AG04450 (cell line): ENCODE results near the gene PRRC2C. TPM values are rescaled to one million over a fixed set of nuclear protein-coding genes. Genes with fewer than 3 reads are reported as not detected.
A peak's percentile ranks its signal among the peaks of the same experiment; 100 is the strongest.
"Not testable (repeated sequence)": the region's sequence is repeated elsewhere in the genome, so short reads cannot be mapped to it uniquely, and the experiment has no call there.

Experiments
- CTCF ChIA-PET: fragments of 300-600, 350-600 bp; formaldehyde crosslinking; extraction: SDS; loops from one replicate; lab custom pipeline; 2022; ENCODE audit warnings: antibody characterized with exemption, inconsistent platforms; lab: Charles Lee
- POLR2A ChIA-PET: fragments of 350-600 bp; formaldehyde crosslinking; extraction: SDS; loops from one replicate; lab custom pipeline; 2021; ENCODE audit warnings: antibody characterized with exemption, inconsistent platforms; lab: Yijun Ruan, JAX
- DNase-seq: peaks from one replicate; pipeline ENCODE4 v3.0.0-alpha.2; 2011; ENCODE audit warnings: low read depth, low spot score
- H3K27ac ChIP-seq: one replicate; pipeline ENCODE4 v1.5.1; 2012; ENCODE audit warnings: low read depth, low read length, control low read depth
- H3K27me3 ChIP-seq: one replicate; pipeline ENCODE4 v1.6.0; 2012; ENCODE audit warnings: low read length; ENCODE audit not compliant: control insufficient read depth, insufficient read depth
- H3K4me3 ChIP-seq: 2 replicates; pipeline ENCODE4 v1.5.1; 2011; ENCODE audit warnings: mild to moderate bottlenecking, low read depth, low read length, control low read depth
- H3K9me3 ChIP-seq: 2 replicates; pipeline ENCODE4 v1.5.1; 2012; ENCODE audit warnings: low read length; ENCODE audit not compliant: control insufficient read depth, insufficient read depth
- CTCF ChIP-seq: IDR thresholded peaks from 2 replicates; pipeline ENCODE4 v1.5.1; 2011; ENCODE audit warnings: low read depth, low read length, control low read depth, inconsistent platforms
- polyA minus RNA-seq: library from RNA; depleted of rRNA, polyadenylated mRNA; stranded (reverse); fragments of >200 nt; gene quantifications from 2 replicates; pipeline ENCODE4 v1.2.3, GENCODE V29; 2011; rRNA and poly(A)+ RNA removed
- polyA plus RNA-seq: library from polyadenylated mRNA; depleted of rRNA; stranded (reverse); fragments of >200 nt; gene quantifications from 2 replicates; pipeline ENCODE4 v1.2.3, GENCODE V29; 2011; rRNA removed

The PRRC2C gene
- polyA plus RNA-seq (66.4 and 80.0 TPM in 2 replicates), polyA minus RNA-seq (131 and 142 TPM in 2 replicates)

- Histone ChIP-seq H3K27ac (peak within 1 kb of the TSS; percentile 100), H3K4me3 (peak within 1 kb of the TSS; percentile 96), H3K27me3 (no peaks in the 10 kb centered on the region), H3K9me3 (peaks cover 3% of the 10 kb centered on the region; the same call in 1 of the 2 replicates)
- ChIA-PET CTCF (interaction anchor here (0.6 to 2.8 kb wide), 26 partner anchors 8 to 500 kb away, joined by 3 to 20 read pairs (median 6); partner anchors contain the start of gene FMO4), POLR2A (interaction anchor here (0.6 to 0.9 kb wide), 2 partner anchors 27 to 230 kb away, joined by 3 read pairs; no protein-coding TSS in a partner anchor)
- DNase-seq = peak; percentile 97
- TF ChIP-seq CTCF = peak; percentile 78
Observed at GRCh38 chr1:171485375-171486047, at the start of gene PRRC2C. Gene PRRC2C, plus strand, starts transcription at chr1:171485530. Its CDS starts 26,559 bp downstream, at chr1:171512089.

- Histone ChIP-seq H3K27me3 (no peaks in the 10 kb centered on the region), H3K9me3 (no peaks in the 10 kb centered on the region), H3K27ac (peak overlapping the region; percentile 11), H3K4me3 (no peak overlapping the region)
- peak; percentile 92 for DNase-seq
- CTCF ChIA-PET = no interaction called here
- POLR2A ChIA-PET = interaction anchor here (0.6 kb wide), 1 partner anchor 853 kb away, joined by 3 read pairs; no protein-coding TSS in a partner anchor
- TF ChIP-seq CTCF = no peak
Observed at GRCh38 chr1:171438441-171438840, 46.9 kb upstream of the PRRC2C start.

- H3K4me3 ChIP-seq, H3K27me3 ChIP-seq, DNase-seq, POLR2A ChIA-PET, H3K27ac ChIP-seq, H3K9me3 ChIP-seq: not testable (repeated sequence)
- CTCF ChIA-PET = interaction anchor here (0.6 to 1.6 kb wide), 3 partner anchors 183 to 359 kb away, joined by 3 read pairs; no protein-coding TSS in a partner anchor
Observed at GRCh38 chr1:171440201-171440600, 45.1 kb upstream of the PRRC2C start.

GRCh38 chr1:171441278-171441895 lies 43.9 kb upstream of the PRRC2C start:
- H3K27me3 ChIP-seq, H3K27ac ChIP-seq, H3K9me3 ChIP-seq, H3K4me3 ChIP-seq, POLR2A ChIA-PET: not testable (repeated sequence)
- CTCF ChIA-PET = interaction anchor here (1.0 kb wide), 1 partner anchor 50 kb away, joined by 3 read pairs; no protein-coding TSS in a partner anchor
- DNase-seq = peak; percentile 43

- Histone ChIP-seq H3K4me3 (no peak overlapping the region), H3K9me3 (no peaks in the 10 kb centered on the region), H3K27me3 (no peaks in the 10 kb centered on the region), H3K27ac (no peak overlapping the region)
- ChIA-PET CTCF (interaction anchor here (0.5 kb wide), 1 partner anchor 37 kb away, joined by 3 read pairs; no protein-coding TSS in a partner anchor), POLR2A (no interaction called here)
- DNase-seq = no peak
- no peak for TF ChIP-seq CTCF
Observed at GRCh38 chr1:171446386-171446785, 38.9 kb upstream of the PRRC2C start.

- TF ChIP-seq CTCF = no peak
- no peak for DNase-seq
- POLR2A ChIA-PET = no interaction called here
Observed at GRCh38 chr1:171455967-171456366, 29.4 kb upstream of the PRRC2C start.

More at GRCh38 chr1:171455967-171456366, 29.4 kb upstream of the PRRC2C start:
- Histone ChIP-seq H3K27me3 (no peaks in the 10 kb centered on the region), H3K27ac (no peak overlapping the region), H3K9me3 (no peaks in the 10 kb centered on the region), H3K4me3 (no peak overlapping the region)
- CTCF ChIA-PET = no interaction called here
